ENCODE results near the gene ZDHHC18.

The ZDHHC18 gene

GRCh38 chr1:26826261-26827105 lies at the start of gene ZDHHC18:
ZDHHC18 (plus strand) TSS chr1:26826688; CDS start chr1:26826805, 117 bp downstream.
- peak; percentile 54 for DNase-seq

- DNase-seq = no peak
Measured at GRCh38 chr1:26779098-26779668, 47.3 kb upstream of the ZDHHC18 start.

DNA sequence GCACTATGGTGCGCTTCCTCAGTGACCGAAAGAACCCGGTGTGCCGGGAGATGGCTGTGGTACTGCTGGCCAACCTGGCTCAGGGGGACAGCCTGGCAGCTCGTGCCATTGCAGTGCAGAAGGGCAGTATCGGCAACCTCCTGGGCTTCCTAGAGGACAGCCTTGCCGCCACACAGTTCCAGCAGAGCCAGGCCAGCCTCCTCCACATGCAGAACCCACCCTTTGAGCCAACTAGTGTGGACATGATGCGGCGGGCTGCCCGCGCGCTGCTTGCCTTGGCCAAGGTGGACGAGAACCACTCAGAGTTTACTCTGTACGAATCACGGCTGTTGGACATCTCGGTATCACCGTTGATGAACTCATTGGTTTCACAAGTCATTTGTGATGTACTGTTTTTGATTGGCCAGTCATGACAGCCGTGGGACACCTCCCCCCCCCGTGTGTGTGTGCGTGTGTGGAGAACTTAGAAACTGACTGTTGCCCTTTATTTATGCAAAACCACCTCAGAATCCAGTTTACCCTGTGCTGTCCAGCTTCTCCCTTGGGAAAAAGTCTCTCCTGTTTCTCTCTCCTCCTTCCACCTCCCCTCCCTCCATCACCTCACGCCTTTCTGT lies 46.0 kb upstream of the ZDHHC18 start:
- no peak for DNase-seq

- DNase-seq = no peak
Measured at GRCh38 chr1:26781206-26781825, 45.2 kb upstream of the ZDHHC18 start.

DNA sequence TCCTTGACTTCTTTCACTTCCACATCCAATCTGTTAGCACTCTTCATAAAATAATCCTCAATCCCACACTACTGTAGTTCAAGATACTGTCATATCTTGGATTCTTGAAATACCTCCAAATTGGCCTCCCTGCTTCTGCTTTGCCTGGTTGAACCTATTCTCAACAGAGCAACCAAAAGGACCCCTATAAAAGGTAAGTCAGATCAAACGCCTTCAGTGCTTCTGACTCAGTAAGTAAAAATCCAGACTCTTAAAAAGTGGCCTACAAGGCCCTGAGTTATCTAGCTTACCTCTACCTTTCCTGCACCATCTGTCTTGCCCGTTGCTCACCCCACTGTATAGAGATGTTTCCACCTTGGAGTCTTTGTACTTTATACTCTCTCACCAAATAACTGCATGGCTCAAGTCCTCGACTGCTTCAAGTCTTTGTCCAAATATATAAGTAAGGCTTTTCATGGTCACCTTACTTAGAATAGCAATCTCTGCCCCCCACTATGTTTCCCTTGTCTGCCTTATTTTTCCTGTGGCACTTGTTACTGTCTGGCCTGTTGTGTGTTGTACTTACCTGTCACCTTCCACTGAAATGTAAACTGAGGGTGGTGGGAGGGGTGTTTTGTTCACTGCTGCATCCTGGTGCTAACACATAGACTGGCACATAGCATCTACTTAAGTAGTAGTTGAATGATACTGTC lies 43.8 kb upstream of the ZDHHC18 start:
- DNase-seq = no peak

DNA sequence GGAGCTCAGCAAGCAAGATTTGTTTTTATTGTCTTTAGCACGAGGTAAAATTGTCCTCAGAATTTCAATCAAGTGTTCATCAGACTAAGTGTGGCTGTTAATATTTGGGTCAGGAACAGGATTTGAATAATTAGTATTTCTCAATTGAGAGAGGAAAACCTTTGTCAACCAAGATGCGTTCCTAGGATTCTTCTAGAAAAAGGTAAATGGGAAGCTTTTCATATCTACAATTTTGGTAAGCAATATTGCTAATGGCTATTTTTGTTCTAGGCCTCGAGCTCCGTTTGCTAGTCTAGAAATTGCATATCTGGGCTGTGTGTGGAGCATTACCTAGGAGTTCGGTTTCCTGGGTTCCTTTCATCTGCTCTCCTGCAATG lies 42.9 kb upstream of the ZDHHC18 start:
- no peak for DNase-seq

DNA sequence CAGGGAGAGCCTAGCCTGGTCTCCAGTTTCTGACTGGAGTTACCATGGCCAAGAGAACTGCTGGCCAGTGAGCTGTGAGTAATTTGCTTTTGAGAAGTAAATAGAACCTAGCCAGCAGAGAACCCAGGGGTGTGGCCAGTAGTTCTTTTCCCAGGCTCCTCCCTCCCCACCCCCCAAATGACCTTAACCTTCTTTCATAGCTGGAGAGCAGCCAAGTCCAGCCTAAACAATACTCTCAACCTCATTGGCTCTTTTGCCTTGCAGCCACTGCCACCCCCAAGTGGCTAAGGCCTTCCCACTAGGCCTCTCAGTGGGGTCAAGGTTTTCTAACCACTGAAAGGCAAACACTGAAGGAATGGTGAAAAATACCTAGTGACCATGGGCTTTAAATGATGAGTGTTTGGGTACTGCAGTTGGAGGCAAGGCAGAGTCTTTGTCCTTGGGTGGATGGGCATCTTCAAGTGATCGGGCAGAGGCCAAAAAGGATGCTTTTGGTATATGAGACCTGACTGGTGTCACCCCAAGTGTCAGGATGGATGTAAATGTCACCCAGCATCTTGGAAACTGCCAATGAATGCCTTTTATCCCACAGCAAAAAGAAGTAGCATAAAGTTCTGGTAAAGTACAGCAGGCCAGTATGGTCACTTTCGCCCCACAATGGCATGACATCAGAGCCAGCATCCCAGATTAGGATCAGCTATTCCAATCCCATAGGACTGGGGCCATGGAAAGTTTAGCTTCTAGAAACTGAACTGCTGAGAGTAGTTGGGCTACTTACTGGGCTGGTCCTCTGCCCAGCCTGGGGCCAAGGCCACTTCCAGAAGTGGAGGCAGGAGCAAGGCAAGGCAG lies 42.2 kb upstream of the ZDHHC18 start:
- DNase-seq = no peak

DNA sequence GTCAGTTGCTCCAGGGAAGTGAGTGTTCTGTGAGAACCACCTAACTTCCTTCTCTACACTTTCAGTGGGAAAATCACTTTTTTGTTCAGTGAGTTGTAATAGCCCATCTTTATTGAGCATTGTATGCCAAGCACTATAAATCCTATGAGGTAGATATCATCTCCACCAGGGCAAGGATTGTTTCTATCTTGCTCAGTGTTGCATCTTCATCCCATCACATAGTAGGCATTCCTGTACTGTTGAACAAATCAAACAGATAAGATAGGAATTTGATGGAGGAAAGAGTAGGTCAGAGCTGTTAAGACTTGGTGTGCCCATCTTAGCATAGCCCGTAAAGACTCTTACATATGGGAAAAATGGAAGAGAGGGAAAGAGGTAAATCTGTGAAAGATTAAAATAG lies 41.6 kb upstream of the ZDHHC18 start:
- no peak for DNase-seq

- DNase-seq = no peak
Measured at GRCh38 chr1:26785611-26786436, 40.7 kb upstream of the ZDHHC18 start.

DNA sequence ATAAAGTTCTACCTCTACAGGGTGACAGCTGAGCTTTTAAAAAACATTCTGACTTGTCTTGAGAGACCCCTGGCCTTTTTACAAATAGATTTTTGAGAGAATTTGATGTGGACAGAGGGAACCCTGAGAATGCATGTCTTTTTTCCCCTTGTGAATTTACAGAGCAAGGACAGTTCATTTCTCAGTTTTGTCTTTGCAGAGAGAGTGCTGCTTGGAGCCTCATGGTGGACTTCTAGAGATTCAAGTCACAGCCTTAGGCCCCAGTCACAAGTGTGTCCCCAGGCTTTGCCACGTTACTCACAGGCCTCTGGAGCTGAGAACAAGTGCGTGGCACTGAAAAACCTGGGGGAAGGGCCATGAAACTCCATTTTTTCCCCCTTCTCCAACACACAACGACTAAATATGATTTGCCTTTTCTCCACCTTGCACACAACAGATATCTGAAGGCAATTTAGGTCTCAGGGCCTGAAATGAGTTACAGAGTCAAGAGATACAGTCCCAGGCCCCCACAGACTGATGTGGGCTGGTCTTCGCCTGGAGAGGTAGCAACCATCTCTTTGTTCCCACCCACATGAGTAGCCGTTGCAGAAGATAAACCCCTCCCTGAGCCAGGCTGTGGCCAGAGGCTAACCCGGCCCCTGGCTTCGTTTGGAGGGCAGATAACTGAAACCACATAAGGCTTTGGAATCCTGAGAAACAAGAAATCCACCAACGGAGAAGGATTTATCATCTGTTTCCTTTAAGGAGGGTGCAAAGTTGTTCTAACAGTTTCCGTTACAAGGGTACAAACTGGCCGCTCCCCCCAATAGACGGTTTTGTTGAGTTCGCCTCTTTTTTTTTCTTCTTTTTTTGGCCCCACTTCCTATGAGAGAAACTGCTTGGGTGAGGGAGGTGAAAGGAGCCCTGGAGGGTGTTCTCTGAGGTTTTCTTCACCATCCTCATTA lies 39.8 kb upstream of the ZDHHC18 start:
- no peak for DNase-seq

DNA sequence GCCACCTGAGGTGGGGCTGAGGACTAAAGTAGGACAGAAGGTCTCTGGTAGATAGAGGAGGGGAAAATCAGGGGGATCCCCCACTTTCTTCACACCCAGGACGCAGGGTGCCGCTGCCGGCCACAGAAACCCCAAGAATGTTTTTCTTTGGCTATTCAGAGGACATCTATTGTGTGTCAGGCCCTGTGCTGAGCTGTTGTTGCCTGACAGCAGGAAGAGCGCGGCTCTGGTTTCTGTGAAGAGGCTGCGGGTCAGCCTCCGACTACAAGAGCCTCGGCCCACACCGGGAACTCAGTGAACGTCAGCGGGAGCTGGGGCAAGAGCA lies 39.1 kb upstream of the ZDHHC18 start:
- DNase-seq = no peak

GRCh38 chr1:26787706-26788514 lies 38.6 kb upstream of the ZDHHC18 start, which contains the start of gene PIGV:
PIGV (plus strand) TSS chr1:26787950; CDS start chr1:26790816, 2,866 bp downstream.
- peak; percentile 73 for DNase-seq

GRCh38 chr1:26788515-26788785 lies 38.0 kb upstream of the ZDHHC18 start:
- DNase-seq = no peak

DNA sequence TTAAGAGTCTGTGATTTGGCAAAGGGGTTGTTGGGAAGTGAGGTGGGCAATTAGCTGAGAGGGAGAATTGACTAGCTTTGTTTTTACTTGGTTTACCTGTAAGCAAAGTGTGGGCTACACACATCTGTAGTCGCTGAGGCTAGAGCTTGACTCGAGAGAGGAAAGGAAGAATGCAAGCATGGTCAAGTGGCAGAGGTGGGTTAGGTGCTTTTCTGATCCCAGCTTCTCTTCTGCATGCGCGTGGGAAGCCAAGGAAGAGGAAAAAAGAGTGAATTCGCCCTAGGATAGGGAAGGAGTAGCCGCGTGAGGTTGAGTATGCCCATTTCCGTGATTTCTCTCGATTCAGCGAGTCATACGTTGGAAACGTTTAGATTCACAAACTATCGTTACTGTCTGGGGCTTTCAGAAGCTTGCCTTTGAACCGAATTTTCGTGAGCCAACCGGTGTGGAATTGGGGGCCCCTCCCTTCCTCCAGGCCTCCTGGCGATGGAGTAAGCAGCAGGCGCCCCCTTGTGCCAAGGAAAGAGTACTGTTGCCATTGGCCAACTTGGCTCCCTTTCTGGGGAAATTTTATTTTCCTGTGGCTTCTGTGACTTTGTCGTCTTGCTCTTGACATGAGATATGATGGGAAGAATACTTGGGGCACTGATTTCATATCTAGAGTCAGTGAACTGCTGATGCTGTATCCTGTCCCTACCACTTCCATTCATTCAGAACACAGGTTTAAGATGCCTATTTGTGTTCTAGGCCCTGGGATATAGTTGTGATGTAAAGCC lies 37.5 kb upstream of the ZDHHC18 start:
- peak; percentile 85 for DNase-seq

DNA sequence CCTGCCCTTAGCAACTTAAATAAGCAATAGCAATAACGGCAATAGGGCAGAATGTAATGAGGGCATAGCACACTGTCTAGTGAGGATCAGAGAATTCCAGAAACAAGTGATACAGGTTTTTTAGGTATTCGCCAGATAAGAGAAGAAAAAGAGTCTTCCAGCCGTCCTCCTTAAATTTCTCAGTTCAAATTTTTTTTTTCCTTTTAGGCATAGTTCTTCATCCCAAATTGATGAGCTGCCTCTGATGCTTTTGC lies 36.9 kb upstream of the ZDHHC18 start:
- no peak for DNase-seq

DNA sequence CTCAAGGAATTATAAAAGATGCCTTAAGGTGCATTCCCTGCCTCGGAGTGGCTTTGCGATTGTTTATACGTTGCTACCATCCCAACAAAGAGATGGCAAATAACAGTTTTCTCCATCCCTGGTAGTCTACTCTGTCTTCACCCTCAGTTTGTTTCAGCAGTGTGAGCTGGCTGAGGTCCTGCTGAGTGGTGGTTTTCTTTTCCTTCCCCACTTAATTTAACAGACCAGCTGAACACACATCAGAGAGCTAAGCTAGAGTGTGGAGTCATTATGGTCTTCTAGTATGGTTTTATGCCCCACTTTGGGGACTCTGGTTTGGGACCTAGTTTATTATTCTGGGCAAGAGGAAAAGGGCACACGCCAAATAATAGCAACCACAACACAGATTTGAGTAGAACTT lies 36.6 kb upstream of the ZDHHC18 start:
- DNase-seq = no peak

DNA sequence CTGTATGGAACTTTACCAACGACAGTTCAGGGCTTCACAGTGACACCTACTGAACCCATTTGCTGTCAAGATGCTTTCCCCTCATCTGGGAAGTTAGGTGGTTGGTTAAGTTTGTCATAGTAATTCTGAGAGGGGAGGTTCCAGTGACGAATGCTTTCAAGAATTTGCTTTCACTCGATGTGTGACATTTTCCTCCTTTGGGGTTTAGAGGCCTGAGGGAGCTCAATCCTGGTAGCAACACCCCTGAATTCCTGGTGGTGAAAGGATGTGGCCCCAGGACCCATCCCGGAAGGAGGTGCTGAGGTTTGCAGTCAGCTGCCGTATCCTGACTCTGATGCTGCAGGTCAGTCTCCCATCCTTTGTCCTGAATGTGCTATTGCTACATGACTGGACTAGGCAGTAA lies 35.9 kb upstream of the ZDHHC18 start:
- no peak for DNase-seq

GRCh38 chr1:26791148-26791547 lies 35.3 kb upstream of the ZDHHC18 start:
- no peak for DNase-seq

- no peak for DNase-seq
Measured at GRCh38 chr1:26791626-26792025, 34.9 kb upstream of the ZDHHC18 start.
